Measurements from ENCODE around the gene BAZ2A.
A peak's percentile ranks its signal among the peaks of the same experiment; 100 is the strongest.
"Not testable (repeated sequence)": the region's sequence is repeated elsewhere in the genome, so short reads cannot be mapped to it uniquely, and the experiment has no call there.

The BAZ2A gene

GRCh38 chr12:56657416-56658379 is 27.6 kb upstream of the BAZ2A start:
- no peak overlapping the region for H3K4me3 ChIP-seq (ENCODE audit: low read depth, low read length)
- H3K27me3 ChIP-seq (ENCODE audit: control insufficient read depth, insufficient read depth, low read length), result no peaks in the 10 kb centered on the region
- no peaks in the 10 kb centered on the region for H3K36me3 ChIP-seq (ENCODE audit: control insufficient read depth, insufficient read depth, low read length)
- no peak overlapping the region for H3K9ac ChIP-seq
- H3K79me2 ChIP-seq, result no peaks in the 10 kb centered on the region
- no peak for TF ChIP-seq CTCF (IDR thresholded peaks at IDR 0.05)
- no peak overlapping the region for H3K27ac ChIP-seq
- H2AFZ ChIP-seq, result no peak overlapping the region
- no peaks in the 10 kb centered on the region for H3K9me3 ChIP-seq (ENCODE audit: control insufficient read depth, low read length)
- no peak overlapping the region for H3K4me2 ChIP-seq (ENCODE audit: low read length)
- no peaks in the 10 kb centered on the region for H3K4me1 ChIP-seq

DNA sequence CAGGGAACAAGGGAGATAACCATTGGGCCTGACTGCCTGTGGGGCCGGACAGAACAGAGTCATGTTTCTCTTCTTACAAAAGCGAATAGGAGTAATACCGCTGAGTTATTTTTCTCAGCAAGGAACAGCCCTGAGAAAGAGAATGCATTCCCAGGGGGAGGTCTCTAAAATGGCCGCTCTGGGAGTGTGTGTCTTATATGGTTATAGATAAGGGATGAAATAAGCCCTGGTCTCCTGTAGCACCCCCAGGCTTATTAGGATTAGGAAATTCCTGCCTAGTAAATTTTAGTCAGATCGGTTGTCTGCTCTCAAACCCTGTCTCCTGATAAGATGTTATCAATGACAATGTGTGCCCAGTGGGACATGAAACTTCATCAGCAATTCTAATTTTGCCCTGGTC is 23.7 kb upstream of the BAZ2A start:
- H2AFZ ChIP-seq, result not testable (repeated sequence)

DNA sequence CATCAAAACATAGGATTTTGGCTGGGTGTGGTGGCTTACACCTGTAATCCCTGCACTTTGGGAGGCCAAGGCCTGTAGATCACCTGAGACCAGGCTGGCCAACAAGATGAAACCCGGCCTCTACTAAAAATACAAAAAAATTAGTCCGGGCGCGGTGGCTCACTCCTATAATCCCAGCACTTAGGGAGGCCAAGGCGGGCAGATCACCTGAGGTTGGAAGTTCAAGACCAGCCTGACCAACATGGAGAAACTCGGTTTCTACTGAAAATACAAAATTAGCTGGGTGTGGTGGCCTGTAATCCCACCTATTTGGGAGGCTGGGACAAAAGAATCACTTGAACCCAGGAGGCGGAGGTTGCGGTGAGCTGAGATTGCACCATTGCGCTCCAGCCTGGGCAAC is 17.9 kb upstream of the BAZ2A start:
- not testable (repeated sequence) for H3K9ac ChIP-seq; H3K27ac ChIP-seq; H3K9me3 ChIP-seq (ENCODE audit: control insufficient read depth, low read length); H3K36me3 ChIP-seq (ENCODE audit: control insufficient read depth, insufficient read depth, low read length); H2AFZ ChIP-seq; H3K4me2 ChIP-seq (ENCODE audit: low read length); H3K4me3 ChIP-seq (ENCODE audit: low read depth, low read length); H3K27me3 ChIP-seq (ENCODE audit: control insufficient read depth, insufficient read depth, low read length)
- Histone ChIP-seq H3K4me1 (peaks cover 17% of the 10 kb centered on the region), H3K79me2 (peaks cover 26% of the 10 kb centered on the region)

More for the DNA sequence above, 23.7 kb upstream of the BAZ2A start:
- not testable (repeated sequence) for H3K4me1 ChIP-seq; H3K36me3 ChIP-seq (ENCODE audit: control insufficient read depth, insufficient read depth, low read length); H3K4me2 ChIP-seq (ENCODE audit: low read length); H3K27me3 ChIP-seq (ENCODE audit: control insufficient read depth, insufficient read depth, low read length); H3K4me3 ChIP-seq (ENCODE audit: low read depth, low read length); H3K27ac ChIP-seq; H3K9ac ChIP-seq; H3K79me2 ChIP-seq; H3K9me3 ChIP-seq (ENCODE audit: control insufficient read depth, low read length)

DNA sequence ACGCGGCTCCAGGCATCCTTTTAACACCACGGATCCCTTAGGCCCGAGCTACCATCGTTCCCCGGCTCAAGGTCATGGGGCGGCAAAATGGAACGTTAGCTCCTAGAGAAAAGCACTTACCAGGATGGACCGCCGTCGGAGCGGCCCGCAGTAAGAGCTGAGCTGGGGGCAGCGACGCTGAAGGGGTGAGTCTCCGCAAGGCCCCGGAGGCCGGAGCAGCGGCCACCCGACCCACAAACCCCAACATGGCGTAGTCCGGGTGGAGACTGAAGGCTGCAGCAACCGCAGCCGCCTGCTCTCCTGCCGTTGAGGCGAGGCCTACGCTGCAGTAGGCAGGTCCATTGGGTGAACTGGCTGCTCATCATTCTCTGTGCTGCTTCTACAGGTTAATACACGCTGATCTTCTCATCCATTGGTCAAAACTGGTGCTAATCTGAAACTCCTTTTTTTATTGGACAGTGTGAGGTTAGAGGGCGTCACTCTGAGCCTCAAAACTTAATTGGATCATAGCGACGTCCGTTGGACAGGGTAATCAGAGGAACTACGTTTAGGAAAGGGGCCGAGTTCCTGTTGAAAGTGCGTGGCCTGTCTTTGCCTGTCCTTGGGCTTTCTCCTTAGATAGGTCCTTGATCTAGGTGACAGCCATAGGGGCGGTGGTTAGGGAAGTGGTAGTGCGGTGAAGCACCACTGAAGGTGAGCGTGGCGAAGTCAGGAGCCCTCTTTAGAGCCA is 15.8 kb upstream of the BAZ2A start, which contains the start of gene ATP5F1B:
Gene ATP5F1B, minus strand, starts transcription at position 268 of the 730 bp plus-strand sequence. Its CDS starts 21 bp downstream, at position 247.
- Histone ChIP-seq H3K36me3 (ENCODE audit: control insufficient read depth, insufficient read depth, low read length) (peaks cover 4% of the 10 kb centered on the region), H3K4me3 (ENCODE audit: low read depth, low read length) (peak within 1 kb of the TSS; percentile 100), H3K4me2 (ENCODE audit: low read length) (peak within 1 kb of the TSS; percentile 89), H2AFZ (peak within 1 kb of the TSS; percentile 85), H3K79me2 (peaks cover 34% of the 10 kb centered on the region), H3K4me1 (peaks cover 17% of the 10 kb centered on the region), H3K27ac (peak within 1 kb of the TSS; percentile 98), H3K9me3 (ENCODE audit: control insufficient read depth, low read length) (no peaks in the 10 kb centered on the region), H3K9ac (peak within 1 kb of the TSS; percentile 95), H3K27me3 (ENCODE audit: control insufficient read depth, insufficient read depth, low read length) (no peaks in the 10 kb centered on the region)
- no peak for TF ChIP-seq CTCF (IDR thresholded peaks at IDR 0.05)

DNA sequence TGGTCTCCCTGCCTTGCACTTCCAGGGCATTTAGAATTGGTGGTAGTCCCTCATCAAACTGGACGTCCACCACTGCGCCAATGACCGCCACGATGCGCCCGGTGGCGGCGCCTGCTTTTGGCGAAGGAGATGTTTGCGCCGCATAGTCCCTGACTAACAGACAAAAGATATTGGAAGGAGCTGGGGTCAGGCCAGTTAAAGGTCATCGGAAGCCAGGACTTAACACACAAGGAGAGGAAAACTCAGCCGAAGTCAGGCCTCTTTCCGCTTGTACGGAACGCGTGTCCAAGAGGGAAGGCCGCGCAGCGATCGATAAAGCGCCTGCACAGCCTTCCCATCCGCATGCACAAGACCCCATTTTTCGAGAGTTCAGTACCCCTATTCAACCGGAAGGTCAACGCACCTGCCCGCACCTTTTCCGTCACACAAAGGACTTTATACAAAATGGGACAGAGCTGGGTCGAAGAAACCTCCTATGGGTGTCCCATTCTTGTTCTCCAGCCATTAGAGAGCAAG is 15.1 kb upstream of the BAZ2A start:
- Histone ChIP-seq H3K4me1 (peaks cover 17% of the 10 kb centered on the region), H3K9ac (peak overlapping the region; percentile 95), H2AFZ (peak overlapping the region; percentile 63), H3K27me3 (ENCODE audit: control insufficient read depth, insufficient read depth, low read length) (no peaks in the 10 kb centered on the region), H3K79me2 (peaks cover 34% of the 10 kb centered on the region), H3K4me2 (ENCODE audit: low read length) (peak overlapping the region; percentile 89), H3K9me3 (ENCODE audit: control insufficient read depth, low read length) (no peaks in the 10 kb centered on the region), H3K4me3 (ENCODE audit: low read depth, low read length) (peak overlapping the region; percentile 100), H3K36me3 (ENCODE audit: control insufficient read depth, insufficient read depth, low read length) (peaks cover 4% of the 10 kb centered on the region), H3K27ac (peak overlapping the region; percentile 98)
- TF ChIP-seq CTCF (IDR thresholded peaks at IDR 0.05), result no peak
